Upper lobe of left lung (tissue), 6 donors: Measurements from ENCODE around the gene CCDC88B. TPM values are rescaled to one million over a fixed set of nuclear protein-coding genes. Genes with fewer than 3 reads are reported as not detected.

ENCODE experiments used
- ATAC-seq, 2 donors: fragments of 200-7000 bp; cut with Tn5 transposase; one replicate each; pipeline ENCODE4 v1.9.1; 2022; ENCODE audit warnings: mild to moderate bottlenecking in 2 of 2, moderate library complexity in 2 of 2; ENCODE audit not compliant: low FRiP score in 2 of 2
- DNase-seq, 2 donors: peaks; one replicate each; pipeline ENCODE4 v3.0.0-alpha.2; 2019 to 2020
- H3K27ac ChIP-seq, 4 donors: fragments of 200-600 bp; sonication (generic); one replicate each; pipeline ENCODE4 v1.5.1; 2016 to 2019
- H3K27me3 ChIP-seq, 4 donors: fragments of 200-600 bp; sonication (generic); one replicate each; pipeline ENCODE4 v1.5.1; 2017 to 2019
- H3K36me3 ChIP-seq, 4 donors: fragments of 200-600 bp; sonication (generic); one replicate each; pipeline ENCODE4 v1.5.1; 2016 to 2019
- H3K4me1 ChIP-seq, 4 donors: fragments of 200-600 bp; sonication (generic); one replicate each; pipeline ENCODE4 v1.5.1; 2018 to 2019
- H3K4me3 ChIP-seq, 4 donors: fragments of 200-600 bp; sonication (generic); one replicate each; pipeline ENCODE4 v1.5.1; 2017 to 2019; ENCODE audit warnings: mild to moderate bottlenecking in 2 of 4, moderate library complexity in 1 of 4
- H3K9me3 ChIP-seq, 4 donors: fragments of 200-600 bp; sonication (generic); one replicate each; pipeline ENCODE4 v1.5.1; 2018 to 2019
- EP300 ChIP-seq, 4 donors: sonication (generic); formaldehyde crosslinking; IDR thresholded peaks; one replicate each; pipeline ENCODE4 v1.5.1; 2017; ENCODE audit warnings: antibody characterized with exemption in 4 of 4, control low read depth in 2 of 4
- POLR2A ChIP-seq, 4 donors: fragments of 450-650 bp; IDR thresholded peaks; one replicate each; pipeline ENCODE4 v1.5.1; 2016 to 2017; ENCODE audit warnings: antibody characterized with exemption in 4 of 4, mild to moderate bottlenecking in 2 of 4
- POLR2AphosphoS5 ChIP-seq, 2 donors: sonication (generic); formaldehyde crosslinking; IDR thresholded peaks; one replicate each; pipeline ENCODE4 v1.5.1; 2017; ENCODE audit warnings: antibody characterized with exemption in 2 of 2
- WGBS, 2 donors: methylation state at CpG; one replicate each; pipeline ENCODE4 v1.1.5; 2017 to 2018; 5-methylcytosine and 5-hydroxymethylcytosine counted together
- total RNA-seq, 6 donors: library from RNA; depleted of rRNA in 4 of 6; stranded (reverse); fragments of >200 nt in 4 of 6; gene quantifications; one replicate each; pipeline versions ENCODE4 v1.1.0 to v1.2.1, GENCODE V29; 2016 to 2021
- TF ChIP-seq, protein P1 (sequence below), 6 experiments: fragments of 450-650 bp in 4 of 6; fragments of 200-600 bp in 2 of 6; sonication (generic) in 2 of 6; IDR thresholded peaks; one replicate each; pipeline ENCODE4 v1.5.1; 2016 to 2019; ENCODE audit warnings: antibody characterized with exemption in 6 of 6
- donor health status: DM: no; HTN: no; CAD: no; lungs with moderate emphysema.
- donor health status: DM: no; HTN: yes; CAD: no; lungs with severe emphysema.

Gene CCDC88B, protein sequence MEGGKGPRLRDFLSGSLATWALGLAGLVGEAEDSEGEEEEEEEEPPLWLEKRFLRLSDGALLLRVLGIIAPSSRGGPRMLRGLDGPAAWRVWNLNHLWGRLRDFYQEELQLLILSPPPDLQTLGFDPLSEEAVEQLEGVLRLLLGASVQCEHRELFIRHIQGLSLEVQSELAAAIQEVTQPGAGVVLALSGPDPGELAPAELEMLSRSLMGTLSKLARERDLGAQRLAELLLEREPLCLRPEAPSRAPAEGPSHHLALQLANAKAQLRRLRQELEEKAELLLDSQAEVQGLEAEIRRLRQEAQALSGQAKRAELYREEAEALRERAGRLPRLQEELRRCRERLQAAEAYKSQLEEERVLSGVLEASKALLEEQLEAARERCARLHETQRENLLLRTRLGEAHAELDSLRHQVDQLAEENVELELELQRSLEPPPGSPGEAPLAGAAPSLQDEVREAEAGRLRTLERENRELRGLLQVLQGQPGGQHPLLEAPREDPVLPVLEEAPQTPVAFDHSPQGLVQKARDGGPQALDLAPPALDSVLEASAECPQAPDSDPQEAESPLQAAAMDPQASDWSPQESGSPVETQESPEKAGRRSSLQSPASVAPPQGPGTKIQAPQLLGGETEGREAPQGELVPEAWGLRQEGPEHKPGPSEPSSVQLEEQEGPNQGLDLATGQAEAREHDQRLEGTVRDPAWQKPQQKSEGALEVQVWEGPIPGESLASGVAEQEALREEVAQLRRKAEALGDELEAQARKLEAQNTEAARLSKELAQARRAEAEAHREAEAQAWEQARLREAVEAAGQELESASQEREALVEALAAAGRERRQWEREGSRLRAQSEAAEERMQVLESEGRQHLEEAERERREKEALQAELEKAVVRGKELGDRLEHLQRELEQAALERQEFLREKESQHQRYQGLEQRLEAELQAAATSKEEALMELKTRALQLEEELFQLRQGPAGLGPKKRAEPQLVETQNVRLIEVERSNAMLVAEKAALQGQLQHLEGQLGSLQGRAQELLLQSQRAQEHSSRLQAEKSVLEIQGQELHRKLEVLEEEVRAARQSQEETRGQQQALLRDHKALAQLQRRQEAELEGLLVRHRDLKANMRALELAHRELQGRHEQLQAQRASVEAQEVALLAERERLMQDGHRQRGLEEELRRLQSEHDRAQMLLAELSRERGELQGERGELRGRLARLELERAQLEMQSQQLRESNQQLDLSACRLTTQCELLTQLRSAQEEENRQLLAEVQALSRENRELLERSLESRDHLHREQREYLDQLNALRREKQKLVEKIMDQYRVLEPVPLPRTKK (N-terminal part only)
- total RNA-seq, result 100 to 1,000 TPM in 1 of 6 donors, 10 to 100 TPM in 5; 12.6 to 138 (median 37.2) TPM

DNA sequence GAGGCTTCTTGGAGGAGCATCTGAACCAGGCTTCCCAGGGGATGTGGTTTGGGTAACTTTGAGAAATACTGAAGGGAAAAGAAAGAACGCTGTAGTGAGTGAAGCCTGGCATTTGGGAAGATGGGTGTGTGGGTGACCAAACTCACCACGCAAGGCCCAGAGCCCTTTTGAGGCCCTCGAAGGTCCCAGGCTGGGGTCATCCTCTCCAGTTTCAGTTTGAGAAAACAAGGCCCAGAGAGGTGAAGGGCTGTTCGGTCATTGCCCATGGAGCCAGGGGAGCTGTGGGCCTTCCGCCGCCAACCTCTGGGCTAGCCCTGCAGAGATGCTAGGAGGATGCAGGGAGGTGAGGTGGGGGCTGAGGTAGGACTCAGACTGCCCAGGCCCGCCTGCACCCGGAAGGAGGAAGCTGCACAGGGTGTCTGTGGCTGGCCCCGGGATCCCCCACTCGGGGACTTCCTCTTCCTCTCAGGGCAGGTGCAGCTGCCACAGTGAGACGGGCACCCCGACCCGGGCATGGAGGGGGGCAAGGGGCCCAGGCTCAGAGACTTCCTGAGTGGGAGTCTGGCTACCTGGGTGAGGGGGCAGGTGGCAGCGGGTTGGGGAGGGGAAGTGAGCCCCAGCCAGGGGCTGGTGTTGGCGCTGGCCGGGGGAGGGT, at the start of gene CCDC88B:
TSS of gene CCDC88B (plus strand) at position 451 of the 655 bp plus-strand sequence. CDS start at position 514, 63 bp downstream.
- TF ChIP-seq EP300 (IDR thresholded peaks at IDR 0.05) (no peak), POLR2A (IDR thresholded peaks at IDR 0.05) (peak in 1 of 4 donors; percentile 43), POLR2AphosphoS5 (IDR thresholded peaks at IDR 0.05) (peak in 1 of 2 donors; percentile 55)
- TF ChIP-seq, protein P1, sequence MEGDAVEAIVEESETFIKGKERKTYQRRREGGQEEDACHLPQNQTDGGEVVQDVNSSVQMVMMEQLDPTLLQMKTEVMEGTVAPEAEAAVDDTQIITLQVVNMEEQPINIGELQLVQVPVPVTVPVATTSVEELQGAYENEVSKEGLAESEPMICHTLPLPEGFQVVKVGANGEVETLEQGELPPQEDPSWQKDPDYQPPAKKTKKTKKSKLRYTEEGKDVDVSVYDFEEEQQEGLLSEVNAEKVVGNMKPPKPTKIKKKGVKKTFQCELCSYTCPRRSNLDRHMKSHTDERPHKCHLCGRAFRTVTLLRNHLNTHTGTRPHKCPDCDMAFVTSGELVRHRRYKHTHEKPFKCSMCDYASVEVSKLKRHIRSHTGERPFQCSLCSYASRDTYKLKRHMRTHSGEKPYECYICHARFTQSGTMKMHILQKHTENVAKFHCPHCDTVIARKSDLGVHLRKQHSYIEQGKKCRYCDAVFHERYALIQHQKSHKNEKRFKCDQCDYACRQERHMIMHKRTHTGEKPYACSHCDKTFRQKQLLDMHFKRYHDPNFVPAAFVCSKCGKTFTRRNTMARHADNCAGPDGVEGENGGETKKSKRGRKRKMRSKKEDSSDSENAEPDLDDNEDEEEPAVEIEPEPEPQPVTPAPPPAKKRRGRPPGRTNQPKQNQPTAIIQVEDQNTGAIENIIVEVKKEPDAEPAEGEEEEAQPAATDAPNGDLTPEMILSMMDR (IDR thresholded peaks at IDR 0.05), result no peak
- Histone ChIP-seq H3K36me3 (no peaks in the 10 kb centered on the region), H3K27me3 (no peaks in the 10 kb centered on the region), H3K9me3 (no peaks in the 10 kb centered on the region), H3K4me3 (peak within 1 kb of the TSS in 3 of 4 donors; percentile 34 to 49 (median 46)), H3K27ac (peak within 1 kb of the TSS; percentile 48 to 83 (median 74)), H3K4me1 (peaks cover 17 to 38% (median 32%) of the 10 kb centered on the region in 4 donors)
- 56 to 67% methylated on average over 12 to 16 of the region's 16 CpGs for WGBS, 2 donors
- DNase-seq (peak; percentile 86 to 87), ATAC-seq (peak; percentile 54 to 56)

DNA sequence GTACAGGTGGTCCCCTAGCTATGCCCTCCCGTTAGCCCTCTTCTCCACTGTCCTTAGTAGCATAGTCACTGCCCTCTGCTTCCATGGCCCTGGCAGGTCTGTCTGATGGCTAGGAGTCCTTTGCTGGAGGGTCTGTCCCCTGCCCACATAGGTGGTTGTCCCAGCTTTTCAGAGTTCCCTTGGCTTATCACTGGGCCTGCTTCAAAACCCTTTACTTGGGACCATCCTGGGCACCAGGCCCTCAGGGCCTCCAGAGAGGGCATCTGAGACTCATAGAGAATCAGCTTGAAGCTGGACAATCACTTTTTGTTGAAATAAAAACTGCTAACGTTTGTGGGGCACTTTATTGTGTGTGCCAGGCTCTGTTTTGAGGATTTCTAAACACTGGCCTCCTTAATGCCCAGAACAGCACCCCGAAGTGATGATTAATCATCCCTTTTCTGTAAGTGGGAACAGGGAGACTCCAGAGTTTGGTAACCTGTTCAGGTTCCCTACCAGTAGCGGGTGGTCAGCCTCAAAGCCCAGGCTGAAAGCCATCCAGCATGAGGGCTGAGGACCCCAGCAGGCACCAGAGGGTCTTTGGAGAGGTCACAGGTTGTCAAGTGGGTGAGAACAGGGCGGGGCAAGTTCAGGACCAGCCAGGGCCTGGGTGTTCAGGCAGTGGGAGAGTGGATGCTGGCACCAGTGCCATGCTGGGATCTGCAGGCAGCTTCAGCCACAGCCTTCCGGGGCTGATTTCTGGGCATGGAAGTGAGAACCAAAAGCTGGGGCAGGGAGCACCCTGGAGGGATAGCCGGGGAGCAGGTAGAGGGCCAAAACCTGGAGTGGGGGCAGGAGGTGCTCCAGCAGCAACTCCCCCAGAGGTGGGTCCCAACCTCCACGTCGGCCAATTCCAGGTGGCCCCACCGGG, 49.4 kb upstream of the CCDC88B start:
- Histone ChIP-seq H3K27me3 (peaks cover 0 to 38% (median 23%) of the 10 kb centered on the region in 4 donors), H3K9me3 (no peaks in the 10 kb centered on the region), H3K4me1 (peaks cover 23 to 35% (median 27%) of the 10 kb centered on the region in 4 donors), H3K36me3 (no peaks in the 10 kb centered on the region), H3K27ac (no peak overlapping the region), H3K4me3 (no peak overlapping the region)
- no peak for ATAC-seq
- WGBS, 2 donors, result 47 to 62% methylated on average over 7 to 8 of the region's 10 CpGs
- DNase-seq, result no peak
- TF ChIP-seq, protein P1 (IDR thresholded peaks at IDR 0.05), result no peak
- TF ChIP-seq POLR2AphosphoS5 (IDR thresholded peaks at IDR 0.05), result no peak
- TF ChIP-seq POLR2A (IDR thresholded peaks at IDR 0.05), result no peak

DNA sequence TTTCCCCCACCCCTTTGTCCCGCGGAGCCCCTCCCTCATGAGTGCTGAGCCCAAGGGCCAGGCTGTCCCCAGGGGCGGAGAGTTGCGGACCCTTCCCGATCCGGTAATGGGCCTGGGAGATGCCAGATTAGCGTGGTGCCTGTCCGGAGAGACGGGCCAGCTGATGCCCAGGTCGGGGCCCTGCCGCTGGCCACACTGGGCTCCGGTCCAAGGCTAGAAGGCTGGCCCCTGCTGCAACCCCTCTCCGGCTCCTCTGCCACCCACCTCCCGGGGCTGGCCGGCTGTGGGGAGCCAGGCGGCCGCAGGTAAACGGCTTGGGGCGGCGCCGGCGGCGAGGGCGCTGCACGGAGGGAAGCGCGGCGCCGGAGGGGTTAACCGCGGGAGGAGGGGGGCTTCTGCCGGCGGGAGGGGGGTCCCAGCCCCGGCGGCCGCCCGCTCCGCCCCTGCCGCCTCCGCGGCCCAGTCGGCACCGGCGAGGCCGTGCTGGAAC, 48.7 kb upstream of the CCDC88B start, which contains the start of gene KCNK4:
TSS of gene KCNK4 (plus strand) at position 41 of the 490 bp plus-strand sequence. CDS start 1,717 bp downstream, outside the sequence.
- DNase-seq (peak in 1 of 2 donors; percentile 81), ATAC-seq (no peak)
- H3K4me3 ChIP-seq, result peak within 1 kb of the TSS; percentile 4 to 46 (median 34)
- 7 to 17% methylated on average over 5 to 15 of the region's 45 CpGs for WGBS, 2 donors
- no peak within 1 kb of the TSS for H3K27ac ChIP-seq
- no peak for TF ChIP-seq POLR2A (IDR thresholded peaks at IDR 0.05)
- no peak for TF ChIP-seq EP300 (IDR thresholded peaks at IDR 0.05)
- TF ChIP-seq, protein P1 (IDR thresholded peaks at IDR 0.05), result no peak
- TF ChIP-seq POLR2AphosphoS5 (IDR thresholded peaks at IDR 0.05), result no peak
- H3K4me1 ChIP-seq, result peaks cover 17 to 29% (median 21%) of the 10 kb centered on the region in 4 donors
- no peaks in the 10 kb centered on the region for H3K9me3 ChIP-seq
- H3K36me3 ChIP-seq, result no peaks in the 10 kb centered on the region
- H3K27me3 ChIP-seq, result peaks cover 0 to 38% (median 24%) of the 10 kb centered on the region in 4 donors
